Amniotic epithelial cell (primary cell): ENCODE measurements around the gene PARP8.
"Not testable (repeated sequence)": the region's sequence is repeated elsewhere in the genome, so short reads cannot be mapped to it uniquely, and the experiment has no call there.

Experiments
- DNase-seq: peaks from one replicate; pipeline ENCODE4 v3.0.0-alpha.2; 2010; ENCODE audit warnings: low read depth

The PARP8 gene

GRCh38 chr5:50727845-50728244 is 61.4 kb downstream of the PARP8 start:
- no peak for DNase-seq

DNA sequence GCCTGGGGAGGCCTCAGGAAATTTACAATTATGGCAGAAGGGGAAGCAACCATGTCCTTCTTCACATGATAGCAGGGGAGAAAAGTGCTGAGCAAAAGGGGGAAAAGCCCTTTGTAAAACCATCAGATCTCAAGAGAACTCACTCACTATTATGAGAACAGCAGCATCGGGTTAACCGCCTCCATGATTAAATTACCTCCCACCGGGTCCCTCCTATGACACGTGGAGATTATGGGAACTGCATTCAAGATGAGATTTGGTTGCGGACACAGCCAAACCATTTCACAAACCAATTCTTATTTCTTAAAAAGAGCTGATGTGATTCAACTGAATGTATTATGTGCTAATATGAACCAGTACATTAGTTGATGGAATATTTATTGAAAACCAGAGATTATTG is 63.9 kb downstream of the PARP8 start:
- DNase-seq = no peak

DNA sequence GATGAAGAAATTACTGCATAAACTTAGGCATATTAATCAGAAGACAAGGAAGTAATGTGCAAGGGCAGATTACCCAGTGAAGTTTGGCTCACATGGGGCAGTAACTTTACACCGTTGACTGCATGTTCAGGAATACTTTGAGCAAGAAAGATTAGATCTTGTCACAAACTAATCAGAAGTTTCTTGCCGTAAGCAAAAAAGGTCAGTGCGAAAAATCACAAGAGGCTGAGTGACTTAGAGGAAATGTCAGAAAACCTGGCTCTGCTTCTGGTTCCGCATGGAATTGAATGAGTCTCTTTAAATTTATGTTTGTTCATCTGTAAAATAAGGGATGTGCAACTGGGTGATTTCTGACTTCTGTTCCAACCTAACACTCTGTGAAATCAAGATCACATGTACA is 64.4 kb downstream of the PARP8 start:
- no peak for DNase-seq

GRCh38 chr5:50733741-50734140 is 67.3 kb downstream of the PARP8 start:
- DNase-seq = no peak

DNA sequence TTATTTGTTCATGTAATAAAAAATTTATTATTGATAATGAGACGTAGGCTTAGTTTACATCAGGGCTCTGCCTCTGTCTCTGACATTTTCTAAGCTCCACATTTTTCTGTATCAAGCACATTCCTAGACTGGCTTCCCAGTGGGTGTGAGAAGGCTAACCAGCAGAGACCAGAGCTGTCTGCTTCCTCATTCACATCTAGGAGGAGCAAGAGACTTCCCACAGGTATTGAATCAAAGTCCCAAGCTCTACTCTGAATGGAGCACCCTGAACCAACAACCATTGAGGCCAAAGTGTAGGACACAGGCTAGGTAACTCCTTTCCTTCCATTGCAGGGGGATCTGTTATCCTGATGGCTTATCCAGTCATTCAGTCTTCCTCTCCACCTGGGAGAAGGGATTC is 72.4 kb downstream of the PARP8 start:
- DNase-seq = no peak

DNA sequence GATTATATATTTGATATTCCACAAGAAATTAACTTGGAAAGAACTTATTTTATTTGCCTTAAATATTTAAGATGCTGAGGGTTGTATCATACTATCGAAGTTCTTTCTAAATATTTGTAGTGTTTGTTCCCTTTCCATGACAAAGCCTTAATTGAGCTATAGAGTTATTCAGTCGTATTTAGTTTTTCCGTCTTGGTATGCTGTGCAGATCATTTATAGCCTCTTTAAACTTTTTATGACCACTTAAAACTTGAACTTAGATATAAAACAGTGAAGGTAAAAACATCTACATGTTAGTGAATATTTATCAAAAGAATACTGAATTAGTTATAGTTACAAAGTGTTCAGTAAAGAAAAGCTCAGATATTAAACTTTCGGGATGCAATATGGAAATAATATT is 74.4 kb downstream of the PARP8 start:
- DNase-seq = no peak

DNA sequence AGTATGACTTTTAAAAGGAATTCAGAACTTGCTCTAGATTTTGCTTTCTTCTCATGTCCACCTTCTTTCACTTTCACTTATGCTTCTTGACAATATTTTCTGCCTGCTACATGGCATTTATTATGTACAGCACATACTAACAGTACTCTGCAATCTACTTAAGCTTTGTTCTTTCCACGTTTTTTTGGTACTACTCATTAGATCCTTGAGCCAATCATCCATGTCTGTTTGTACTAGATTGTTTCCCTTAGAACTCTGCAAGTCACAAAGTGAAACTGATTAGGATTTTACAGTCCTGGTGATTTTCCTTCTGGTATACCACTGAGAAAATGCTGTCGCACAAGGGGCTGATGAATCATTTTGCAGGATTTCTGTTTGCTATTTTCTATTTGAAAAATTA is 78.3 kb downstream of the PARP8 start:
- peak; percentile 29 for DNase-seq

DNA sequence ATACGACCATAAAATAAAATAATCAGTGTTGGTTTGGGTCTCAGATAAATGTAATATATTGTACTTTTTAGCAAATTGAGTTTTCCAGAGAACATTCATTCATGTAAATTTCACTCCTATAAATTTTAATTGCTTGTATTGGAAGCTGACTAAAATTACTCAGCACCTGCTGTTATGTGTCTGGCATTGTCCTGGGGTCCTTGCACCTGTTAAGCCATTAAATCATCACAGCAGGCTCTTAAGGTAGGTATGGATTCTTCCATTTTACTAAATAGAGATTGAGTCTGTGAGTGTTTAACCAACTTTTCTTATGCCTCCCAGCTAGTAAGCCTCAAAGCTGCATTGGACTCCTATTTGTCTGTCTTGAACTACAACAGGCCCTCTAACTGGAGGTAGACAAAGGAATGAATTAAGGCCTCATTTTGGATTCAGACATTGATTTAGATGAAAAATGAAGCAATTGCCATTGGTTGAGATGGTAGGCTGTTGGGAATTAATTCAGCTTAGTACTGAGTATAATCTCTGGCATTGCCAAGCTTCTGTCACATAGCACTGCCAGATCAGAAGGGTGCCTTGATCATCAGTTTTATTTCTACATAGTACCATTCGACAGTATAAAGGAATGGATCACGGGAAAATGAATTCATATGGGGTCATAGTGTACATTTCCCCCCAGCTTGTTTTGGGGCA is 78.9 kb downstream of the PARP8 start:
- DNase-seq = no peak

DNA sequence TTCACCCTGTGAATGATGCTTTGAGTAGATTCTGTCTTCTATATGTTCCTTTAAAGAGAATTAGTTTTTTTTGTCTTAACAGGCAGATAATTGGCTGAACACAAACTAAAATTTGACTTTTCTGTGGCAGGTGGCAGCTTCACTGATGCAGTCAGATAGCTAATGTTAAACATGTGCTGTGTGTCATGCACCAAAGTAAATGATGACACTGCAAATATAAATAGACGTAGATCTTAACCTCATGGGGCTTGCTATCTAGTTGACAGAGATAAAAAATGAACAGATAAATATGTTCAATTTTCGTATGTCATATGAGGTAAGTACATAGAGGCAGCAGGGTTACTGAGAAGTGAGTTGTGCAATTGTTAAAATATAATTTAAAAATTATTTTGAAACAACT is 82.7 kb downstream of the PARP8 start:
- no peak for DNase-seq

DNA sequence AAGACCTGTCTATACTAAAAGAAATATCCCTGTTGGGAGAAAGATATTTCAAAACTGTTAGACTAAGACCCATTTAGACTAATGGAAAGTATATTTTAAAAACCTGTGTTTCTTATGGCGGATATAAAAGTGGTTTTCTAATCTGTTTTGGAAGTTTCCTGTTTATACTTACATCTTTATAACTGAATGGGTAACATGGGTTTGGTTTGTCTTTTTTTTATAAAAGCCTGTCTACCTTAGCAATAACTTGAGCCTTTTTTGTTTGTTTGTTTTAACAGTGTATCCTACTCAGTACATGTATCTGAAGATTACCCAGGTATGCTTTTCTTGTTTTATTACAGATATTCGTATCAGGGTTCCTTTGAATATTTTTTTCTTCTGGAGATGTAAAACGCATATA is 83.4 kb downstream of the PARP8 start:
- DNase-seq = no peak

DNA sequence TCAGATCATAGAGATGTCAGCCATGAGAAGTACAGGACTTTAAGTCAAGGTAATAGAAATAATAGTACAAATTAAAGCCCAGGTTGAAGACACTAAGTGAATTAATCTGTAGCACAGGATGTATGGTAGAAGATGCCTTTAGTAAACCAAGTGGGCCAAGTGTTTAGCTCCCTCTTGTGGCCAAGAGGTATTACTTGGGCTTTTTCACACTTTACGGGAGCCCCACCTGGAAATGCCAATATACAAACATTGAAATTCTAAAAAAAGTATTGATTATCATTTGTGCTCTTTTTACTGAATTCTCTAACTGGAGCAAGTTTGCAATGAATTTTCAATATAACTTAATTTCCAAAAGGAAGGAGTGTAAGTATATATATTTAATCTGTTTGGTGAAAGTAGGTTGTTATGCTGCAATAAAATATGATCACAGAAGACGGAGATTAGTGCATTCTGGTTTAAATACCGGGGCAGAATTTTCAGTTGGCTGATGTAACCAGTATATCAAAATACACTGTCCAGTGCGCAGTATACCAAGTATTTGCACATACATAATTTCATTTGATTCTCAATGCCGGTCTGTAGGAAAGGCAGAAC is 84.7 kb downstream of the PARP8 start:
- DNase-seq = peak; percentile 44

GRCh38 chr5:50752800-50753199 is 86.4 kb downstream of the PARP8 start:
- DNase-seq = no peak

GRCh38 chr5:50759526-50760270 is 93.3 kb downstream of the PARP8 start:
- peak; percentile 54 for DNase-seq

DNA sequence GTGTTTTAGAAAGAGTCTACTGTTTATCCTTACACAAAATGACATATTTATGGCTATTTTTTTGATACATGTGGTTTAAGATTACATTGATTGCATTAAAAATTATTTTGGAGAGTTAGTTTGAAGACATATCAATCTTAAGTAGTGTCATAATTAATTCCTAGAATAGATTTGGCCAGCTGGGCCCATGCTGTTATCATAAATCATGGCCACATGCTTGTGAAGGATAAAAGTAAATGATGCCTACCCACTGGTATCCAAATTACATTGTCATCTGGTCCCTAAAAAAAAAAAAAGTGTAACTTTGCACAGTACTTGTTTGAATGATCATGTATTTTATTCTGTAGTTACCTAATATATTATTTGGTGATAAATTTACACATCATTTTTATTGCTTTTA is 96.9 kb downstream of the PARP8 start:
- DNase-seq = no peak

DNA sequence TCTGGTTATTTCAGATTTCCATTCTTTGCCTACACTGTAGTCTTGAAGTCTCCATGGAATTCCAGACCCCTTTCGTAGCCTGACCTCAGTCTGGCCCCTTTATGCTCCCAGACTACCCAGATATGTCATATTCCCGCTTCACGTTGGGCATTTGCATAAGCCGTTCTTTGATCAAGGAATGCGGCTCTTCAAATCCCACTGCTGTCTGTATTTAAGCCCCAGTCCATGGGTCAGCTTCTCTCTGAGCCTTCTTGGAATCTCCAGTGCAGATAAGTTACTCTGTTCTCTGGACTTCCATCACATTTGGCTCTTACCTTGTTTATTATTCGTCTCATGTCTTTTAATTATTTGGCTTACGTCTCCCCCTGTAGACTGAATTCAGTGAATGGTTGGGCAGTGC is 97.4 kb downstream of the PARP8 start:
- DNase-seq = peak; percentile 9

DNA sequence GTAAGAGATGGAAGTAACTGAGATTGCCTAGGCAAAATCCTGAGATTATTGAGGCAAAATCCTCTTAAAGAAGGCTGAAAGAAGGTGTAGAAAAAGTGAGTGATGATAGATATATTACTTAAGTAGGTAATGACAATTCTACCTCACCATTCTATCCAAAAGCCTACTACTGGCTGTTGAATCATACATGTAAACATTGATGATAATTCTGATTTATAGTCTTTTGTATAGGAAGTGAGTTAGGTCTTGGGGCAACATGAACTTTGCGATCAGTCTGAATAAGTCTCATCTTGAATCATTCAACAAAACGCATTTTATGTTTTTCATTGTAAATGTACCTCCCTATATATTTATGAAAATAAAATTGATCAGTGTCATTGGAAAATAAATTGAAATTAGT is 99.6 kb downstream of the PARP8 start:
- no peak for DNase-seq

DNA sequence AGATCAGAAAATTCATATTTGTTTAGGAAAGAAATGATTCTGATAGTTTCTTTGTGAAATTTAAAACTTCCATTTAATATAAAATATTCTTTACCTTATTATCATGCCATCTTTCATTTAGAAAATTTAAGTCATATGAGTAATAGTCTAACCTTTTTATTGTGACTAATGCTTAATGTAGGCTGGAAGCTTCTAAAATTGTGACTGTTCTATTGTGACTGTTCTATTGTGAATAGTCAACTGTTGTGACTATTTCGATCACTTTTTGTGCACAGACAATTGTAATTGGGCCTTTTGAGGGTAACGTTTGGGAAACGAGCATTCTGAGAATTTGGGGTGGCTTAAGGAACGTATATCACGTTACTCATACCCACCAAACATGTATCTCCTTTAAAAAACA is 100.0 kb downstream of the PARP8 start:
- no peak for DNase-seq

- DNase-seq = no peak
Observed at GRCh38 chr5:50766967-50767366, 100.5 kb downstream of the PARP8 start.

DNA sequence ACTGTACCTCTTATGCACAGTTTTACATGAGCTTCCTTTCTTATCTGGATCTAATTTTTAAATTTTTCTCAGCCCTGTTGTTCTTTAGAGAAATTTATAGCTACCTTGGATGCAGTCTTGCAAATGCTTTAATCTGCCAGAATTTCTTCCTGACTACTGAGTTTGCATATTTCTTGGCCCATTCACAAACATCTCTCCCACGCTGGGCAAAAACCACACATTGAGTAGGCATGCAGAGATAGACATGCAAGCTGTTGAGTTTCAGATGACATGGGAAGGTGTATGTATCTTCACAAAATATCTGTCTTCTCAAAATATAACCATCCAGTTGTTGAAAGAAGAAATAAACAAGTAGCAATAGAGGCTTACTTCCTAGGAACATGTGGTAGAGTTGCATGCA is 101.2 kb downstream of the PARP8 start:
- peak; percentile 66 for DNase-seq

DNA sequence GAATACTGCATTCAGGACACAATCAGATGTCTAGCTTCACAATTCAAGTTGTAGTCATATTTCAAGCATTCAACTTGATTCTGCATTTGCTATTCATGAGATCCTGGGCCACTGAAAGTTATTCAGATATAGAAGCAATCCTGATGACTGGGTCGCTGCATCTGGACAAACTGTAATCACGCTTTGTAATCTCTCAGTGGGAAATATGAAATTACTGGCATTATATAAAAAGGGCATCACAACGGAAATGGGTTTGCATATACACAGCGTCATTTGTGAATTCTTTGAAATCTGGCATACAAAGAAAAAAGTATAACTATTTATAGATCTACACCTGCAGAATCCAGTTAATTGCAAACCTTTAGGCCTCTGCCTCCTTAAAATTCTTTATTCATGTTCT is 102.2 kb downstream of the PARP8 start:
- no peak for DNase-seq

DNA sequence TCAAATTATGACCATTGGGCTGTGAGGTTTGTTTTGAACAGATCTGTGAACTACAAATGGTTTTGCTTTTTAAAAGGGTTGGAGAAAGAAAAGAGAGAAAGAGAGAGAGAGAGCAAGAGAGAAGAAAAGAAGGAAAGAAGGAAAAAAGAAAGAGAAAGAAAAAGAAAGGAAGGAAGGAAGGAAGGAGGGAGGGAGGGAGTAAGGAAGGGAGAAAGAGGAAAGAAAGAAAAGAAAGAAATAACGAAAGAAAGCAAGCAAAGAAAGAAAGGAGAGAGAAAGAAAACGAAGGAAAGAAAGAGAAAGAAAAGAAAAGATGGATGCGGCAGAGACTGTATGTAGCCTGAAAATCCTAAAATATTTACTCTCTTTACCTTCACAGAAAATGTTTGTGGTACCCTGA is 104.0 kb downstream of the PARP8 start:
- no peak for DNase-seq

GRCh38 chr5:50774446-50775175 is 108.2 kb downstream of the PARP8 start:
- DNase-seq = not testable (repeated sequence)

- peak; percentile 27 for DNase-seq
Observed at GRCh38 chr5:50786073-50786472, 119.6 kb downstream of the PARP8 start.
